Dendritic cell treated with granulocyte-macrophage colony-stimulating factor and Interleukin-4, amounts not matched to agents 40 ng/mL and 50 ng/mL, for 4 days (primary cell): Measurements from ENCODE around the gene LAMA5.
A peak's percentile ranks its signal among the peaks of the same experiment; 100 is the strongest.

Source experiments
- H3K27ac Mint-ChIP-seq: one replicate; pipeline ENCODE4 v1.8.0; 2022; ENCODE audit warnings: mild to moderate bottlenecking, mixed read lengths
- H3K27me3 Mint-ChIP-seq: one replicate; pipeline ENCODE4 v1.8.0; 2022; ENCODE audit warnings: mild to moderate bottlenecking, mixed read lengths
- H3K36me3 Mint-ChIP-seq: one replicate; pipeline ENCODE4 v1.8.0; 2022; ENCODE audit warnings: low read depth, mixed read lengths
- H3K4me1 Mint-ChIP-seq: one replicate; pipeline ENCODE4 v1.8.0; 2022; ENCODE audit warnings: low read depth, mixed read lengths
- H3K4me3 Mint-ChIP-seq: one replicate; pipeline ENCODE4 v1.8.0; 2022; ENCODE audit warnings: mild to moderate bottlenecking, moderate library complexity, mixed read lengths
- H3K9me3 Mint-ChIP-seq: one replicate; pipeline ENCODE4 v1.8.0; 2022; ENCODE audit warnings: mixed read lengths
- intact Hi-C: fragments of 100-400 bp; cut with micrococcal nuclease; formaldehyde crosslinking; loops from one replicate; pipeline ENCODE4 v1.15.0; 2022

Gene LAMA5

DNA sequence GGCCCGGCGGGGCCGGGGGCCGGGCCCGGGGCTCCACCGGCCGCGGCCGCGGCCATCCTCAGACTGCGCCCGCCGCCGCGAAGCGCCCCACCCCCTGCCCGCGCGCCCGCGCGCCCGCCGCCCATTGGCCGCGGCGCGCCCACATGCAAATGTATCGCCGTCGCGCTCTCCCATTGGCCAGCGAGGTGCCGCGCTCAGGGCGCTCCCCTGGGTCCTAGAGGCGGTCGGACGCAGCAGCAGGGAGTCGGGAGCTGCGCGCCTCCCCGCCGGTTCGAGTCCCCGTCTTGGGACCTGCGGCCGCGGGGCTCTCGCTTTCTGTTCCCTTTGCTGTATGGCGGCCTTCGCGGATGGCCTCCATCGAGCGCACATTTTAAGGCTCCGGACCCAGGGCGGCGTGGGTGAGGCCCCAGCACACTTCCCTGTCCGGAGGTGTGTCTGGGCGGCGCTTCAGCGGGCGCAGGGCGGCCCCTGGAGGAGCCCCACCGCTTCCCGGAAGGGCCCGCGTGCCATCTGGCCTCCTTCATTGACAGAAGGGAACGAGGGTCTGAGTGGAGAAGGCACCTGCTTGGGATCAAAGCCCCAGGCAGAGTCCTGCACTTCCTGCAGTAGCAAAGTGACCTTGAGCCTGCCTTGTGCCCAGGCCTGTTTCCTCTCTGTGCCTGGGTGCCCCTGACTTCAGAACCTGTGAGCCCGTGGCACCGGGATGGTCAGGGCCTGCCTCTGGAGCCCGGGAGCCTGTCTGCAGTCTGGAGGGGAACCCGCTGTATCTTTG is 40.3 kb upstream of the LAMA5 start, which contains the start of gene CABLES2:
Gene CABLES2, minus strand, starts transcription at position 65 of the 772 bp plus-strand sequence. Its CDS starts 9 bp downstream, at position 56.
- intact Hi-C loops: no loop called here
- peaks cover 18% of the 10 kb centered on the region for H3K27me3 Mint-ChIP-seq
- H3K36me3 Mint-ChIP-seq: peaks cover 11% of the 10 kb centered on the region
- H3K9me3 Mint-ChIP-seq: no peaks in the 10 kb centered on the region
- peaks cover 37% of the 10 kb centered on the region for H3K4me1 Mint-ChIP-seq
- peak within 1 kb of the TSS; percentile 81 for H3K4me3 Mint-ChIP-seq
- H3K27ac Mint-ChIP-seq: peak within 1 kb of the TSS; percentile 89

DNA sequence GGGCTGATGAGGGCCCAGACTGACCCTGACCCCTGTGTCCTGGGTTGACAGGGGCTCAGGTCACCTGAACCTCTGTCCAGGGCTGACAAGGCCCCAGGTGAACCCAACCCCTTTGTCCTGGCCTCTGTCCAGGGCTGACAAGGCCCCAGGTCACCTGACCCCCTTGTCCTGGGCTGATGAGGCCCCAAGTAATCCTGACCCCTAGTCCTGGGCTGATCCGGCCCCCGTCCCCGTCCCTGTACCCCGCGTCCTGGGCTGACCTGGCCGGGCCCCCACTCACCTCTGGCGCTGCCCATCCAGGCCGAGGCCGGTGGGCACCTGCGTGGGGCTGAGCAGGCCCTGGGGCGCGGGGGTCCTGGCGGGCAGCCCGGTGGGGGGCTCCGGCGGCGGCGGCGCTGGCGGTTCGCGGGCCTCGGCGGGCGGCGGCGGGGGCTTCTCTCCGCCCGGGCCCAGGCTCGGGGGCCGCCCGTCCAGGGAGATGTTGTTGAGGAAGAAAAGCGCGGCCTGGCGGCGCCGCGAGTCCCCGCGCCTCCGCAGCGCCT is 39.6 kb upstream of the LAMA5 start:
- Mint-ChIP-seq H3K27me3 (peaks cover 18% of the 10 kb centered on the region), H3K36me3 (peaks cover 18% of the 10 kb centered on the region), H3K4me3 (peak overlapping the region; percentile 70), H3K27ac (no peak overlapping the region), H3K4me1 (peaks cover 37% of the 10 kb centered on the region), H3K9me3 (no peaks in the 10 kb centered on the region)
- intact Hi-C loops: no loop called here

DNA sequence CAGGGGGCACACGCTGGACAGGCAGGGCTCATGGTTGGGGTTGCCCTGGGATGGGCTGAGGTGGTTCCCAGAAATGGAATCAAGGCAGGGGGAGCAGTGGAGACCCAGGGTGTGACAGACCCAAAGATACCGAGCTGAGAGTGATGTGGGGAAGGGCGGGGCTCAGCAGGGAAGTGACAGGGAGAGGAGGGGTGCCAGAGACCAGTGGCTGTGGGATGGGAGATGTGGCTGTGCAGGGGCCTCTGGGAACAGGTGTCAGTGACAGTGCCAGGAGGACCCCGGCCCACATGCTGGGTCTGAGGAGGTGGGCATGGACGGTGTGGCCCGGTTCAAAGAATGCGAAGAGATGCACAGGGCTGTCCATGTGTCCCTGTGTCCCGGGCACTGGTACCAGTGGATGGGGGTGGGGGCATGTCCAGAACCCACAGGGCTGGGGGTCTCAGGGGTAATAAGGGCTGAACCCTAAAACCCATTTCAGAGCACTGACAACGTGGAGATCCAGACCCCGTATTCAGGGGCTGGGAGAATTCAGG is 38.9 kb upstream of the LAMA5 start:
- Mint-ChIP-seq H3K9me3 (no peaks in the 10 kb centered on the region), H3K27ac (peak overlapping the region; percentile 17), H3K27me3 (peaks cover 18% of the 10 kb centered on the region), H3K4me1 (peaks cover 37% of the 10 kb centered on the region), H3K4me3 (peak overlapping the region; percentile 70), H3K36me3 (peaks cover 25% of the 10 kb centered on the region)
- intact Hi-C loops: no loop called here

DNA sequence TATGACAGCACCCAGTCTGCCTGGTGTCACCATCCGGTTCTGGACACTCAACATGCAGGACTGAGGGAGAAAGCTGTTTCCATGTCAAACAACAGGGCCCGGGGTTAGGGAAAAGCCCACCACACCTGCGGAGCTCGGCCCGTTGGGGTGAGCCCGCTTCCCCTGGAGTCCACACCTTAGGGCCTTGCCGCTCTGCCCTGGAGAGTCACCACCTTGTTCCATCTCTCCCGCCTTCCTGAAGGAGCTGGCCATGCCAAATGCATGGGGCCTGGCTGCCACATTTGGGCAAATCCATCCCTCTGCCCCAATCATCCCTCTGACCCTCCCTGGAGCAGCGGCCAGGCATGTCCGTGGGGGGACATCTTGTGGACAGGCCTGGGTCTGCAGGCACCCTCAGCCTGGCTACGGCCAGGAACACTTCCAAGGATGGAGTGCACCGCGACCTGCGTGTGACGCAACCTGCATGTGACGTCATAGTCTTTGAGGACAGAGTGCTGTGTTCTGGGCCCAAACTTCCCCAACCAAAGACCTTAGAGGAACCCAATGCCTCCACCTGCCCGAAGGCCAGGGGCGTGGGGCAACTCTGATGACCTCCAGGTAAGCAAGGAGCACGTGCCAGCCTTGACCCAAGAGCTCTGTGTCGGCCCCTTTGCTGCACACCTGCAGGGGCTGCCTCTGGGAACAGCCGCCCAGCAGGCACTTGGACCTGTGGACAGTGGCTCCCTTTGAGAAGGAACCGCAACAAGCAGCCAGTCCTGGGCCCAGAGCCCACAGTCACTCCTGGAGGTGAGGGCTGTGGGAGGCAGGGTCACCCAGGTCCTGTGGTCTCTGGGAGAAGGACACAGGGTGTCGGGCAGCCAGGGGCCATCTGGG is 38.2 kb upstream of the LAMA5 start:
- Mint-ChIP-seq H3K27ac (peak overlapping the region; percentile 17), H3K4me1 (peaks cover 34% of the 10 kb centered on the region), H3K36me3 (peaks cover 32% of the 10 kb centered on the region), H3K27me3 (peaks cover 14% of the 10 kb centered on the region), H3K4me3 (peak overlapping the region; percentile 70), H3K9me3 (no peaks in the 10 kb centered on the region)
- intact Hi-C loops: no loop called here

DNA sequence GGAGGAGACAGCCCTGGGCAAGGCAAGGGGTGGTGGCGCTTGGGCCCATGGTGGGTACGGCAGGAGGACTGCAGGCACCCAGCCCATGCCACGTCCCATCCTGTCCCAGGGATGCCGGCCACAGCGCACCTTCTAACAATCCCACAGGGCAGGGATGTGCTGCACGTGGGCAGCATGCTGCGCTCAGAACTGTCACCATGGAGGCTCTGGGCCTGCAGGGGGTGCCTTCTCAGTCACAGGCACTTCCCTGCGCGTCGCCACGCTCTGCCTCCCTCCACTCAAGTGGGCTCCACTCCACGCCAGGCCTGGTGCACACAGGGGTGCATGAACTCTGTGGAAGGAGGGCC is 37.6 kb upstream of the LAMA5 start:
- Mint-ChIP-seq H3K27ac (no peak overlapping the region), H3K9me3 (no peaks in the 10 kb centered on the region), H3K4me3 (no peak overlapping the region), H3K4me1 (peaks cover 27% of the 10 kb centered on the region), H3K27me3 (peaks cover 9% of the 10 kb centered on the region), H3K36me3 (peaks cover 38% of the 10 kb centered on the region)
- intact Hi-C loops: no loop called here

DNA sequence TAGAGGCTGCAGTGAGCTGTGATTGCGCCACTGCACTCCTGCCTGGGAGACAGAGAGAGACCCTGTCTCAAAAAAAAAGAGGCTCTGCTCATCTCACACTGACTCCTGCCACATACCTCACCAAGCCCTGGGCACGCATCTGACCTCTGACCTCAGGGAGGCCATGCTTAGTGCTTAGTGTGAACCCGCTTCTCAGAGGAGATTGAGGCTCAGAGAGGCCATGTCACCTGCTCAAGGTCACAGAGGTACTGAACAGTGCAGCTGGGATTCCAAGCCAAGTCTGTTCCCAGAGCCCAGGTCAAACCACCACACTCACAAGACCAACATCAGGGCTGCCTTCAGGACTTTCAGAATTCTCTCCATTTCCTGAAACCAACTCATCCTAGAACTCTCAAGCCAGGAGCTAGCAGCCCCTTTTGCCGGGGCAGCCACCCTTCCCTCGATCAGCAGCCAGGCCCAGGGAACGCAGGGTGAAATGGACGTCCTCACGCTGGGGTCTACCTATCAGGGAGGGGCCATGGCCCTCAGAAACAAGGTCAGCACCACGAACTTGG is 37.1 kb upstream of the LAMA5 start:
- peaks cover 4% of the 10 kb centered on the region for H3K27me3 Mint-ChIP-seq
- peaks cover 22% of the 10 kb centered on the region for H3K4me1 Mint-ChIP-seq
- H3K36me3 Mint-ChIP-seq: peaks cover 39% of the 10 kb centered on the region
- no peak overlapping the region for H3K27ac Mint-ChIP-seq
- H3K9me3 Mint-ChIP-seq: no peaks in the 10 kb centered on the region
- no peak overlapping the region for H3K4me3 Mint-ChIP-seq
- intact Hi-C loops: no loop called here

DNA sequence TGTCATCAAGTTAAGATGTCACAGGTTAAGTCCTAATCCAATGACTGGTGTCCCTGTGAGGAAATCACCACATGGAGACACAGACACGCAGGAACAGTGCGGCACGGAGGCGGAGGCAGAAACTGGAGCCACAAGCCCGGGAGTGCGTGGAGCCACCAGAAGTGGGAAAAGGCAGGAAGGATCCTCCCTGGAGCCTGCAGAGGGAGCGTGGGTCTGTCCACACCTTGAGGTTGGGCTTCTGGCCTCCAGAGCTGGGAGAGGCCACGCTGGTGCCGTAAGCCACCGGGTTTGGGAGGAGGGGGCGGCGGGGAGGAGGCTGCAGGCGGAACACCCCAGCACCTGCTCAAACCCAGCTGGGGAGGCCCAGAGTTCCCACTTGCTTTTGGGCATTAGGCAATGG is 36.2 kb upstream of the LAMA5 start:
- peaks cover 1% of the 10 kb centered on the region for H3K9me3 Mint-ChIP-seq
- H3K27me3 Mint-ChIP-seq: no peaks in the 10 kb centered on the region
- no peak overlapping the region for H3K4me3 Mint-ChIP-seq
- peaks cover 22% of the 10 kb centered on the region for H3K4me1 Mint-ChIP-seq
- intact Hi-C loops: no loop called here
- peaks cover 41% of the 10 kb centered on the region for H3K36me3 Mint-ChIP-seq
- no peak overlapping the region for H3K27ac Mint-ChIP-seq

DNA sequence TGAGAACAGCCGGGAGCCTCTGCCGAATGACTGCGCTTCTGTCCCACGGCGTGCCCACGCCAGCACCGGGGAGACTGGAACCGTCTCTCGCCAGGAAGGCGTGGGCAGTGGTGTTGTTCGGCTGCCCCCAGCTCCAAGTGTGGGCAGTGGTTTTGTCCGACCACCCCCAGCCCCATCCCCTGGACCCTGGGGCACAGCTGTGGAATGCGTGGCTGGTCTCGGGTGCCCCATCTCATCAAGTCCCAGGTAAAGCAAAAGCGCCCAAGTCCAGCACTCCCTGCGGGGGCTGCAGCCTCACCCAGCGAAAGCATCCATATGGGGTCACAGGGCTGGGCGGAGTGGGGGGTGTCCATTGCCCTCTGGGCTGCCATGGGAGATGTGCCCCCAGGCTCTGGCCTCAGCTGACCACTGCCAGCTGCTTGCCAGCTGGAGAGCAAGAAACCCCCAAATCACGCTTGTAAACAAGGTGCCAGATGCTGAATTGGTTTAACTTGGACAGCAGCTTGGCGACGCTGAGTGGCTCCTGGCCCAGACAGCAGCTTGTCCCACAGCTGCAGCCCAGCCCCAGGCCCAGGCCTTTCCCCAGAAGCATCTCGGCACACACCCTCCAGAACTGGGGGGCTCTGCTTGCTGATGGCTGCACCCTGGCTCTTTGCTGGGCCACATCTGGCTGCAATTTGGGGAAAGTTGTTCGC is 35.5 kb upstream of the LAMA5 start:
- H3K4me1 Mint-ChIP-seq: peaks cover 22% of the 10 kb centered on the region
- intact Hi-C loops: no loop called here

DNA sequence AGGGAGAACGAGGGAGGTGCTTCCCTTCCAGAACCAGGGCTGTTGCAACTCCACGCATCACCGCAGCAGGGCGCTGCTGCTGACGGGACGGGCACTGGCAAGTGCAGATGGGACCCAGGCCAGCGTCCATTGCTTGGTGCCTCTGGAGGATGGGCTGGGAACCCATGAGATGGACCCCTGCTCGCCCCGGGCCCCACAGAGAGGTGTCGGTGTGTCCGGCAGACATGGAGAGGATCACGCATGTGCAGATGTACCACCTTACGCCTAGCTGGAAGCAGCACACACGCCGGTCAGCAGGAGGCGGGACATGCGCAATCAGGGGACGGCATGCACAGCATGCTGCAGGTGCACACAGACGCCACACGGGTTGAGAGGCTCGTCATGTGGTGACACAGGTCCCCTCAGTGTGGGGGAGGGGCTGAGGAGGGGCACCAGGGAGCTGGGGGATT is 34.2 kb upstream of the LAMA5 start:
- H3K27me3 Mint-ChIP-seq: no peaks in the 10 kb centered on the region
- peaks cover 9% of the 10 kb centered on the region for H3K9me3 Mint-ChIP-seq
- intact Hi-C loops: no loop called here
- H3K4me3 Mint-ChIP-seq: no peak overlapping the region
- H3K4me1 Mint-ChIP-seq: peaks cover 21% of the 10 kb centered on the region
- H3K27ac Mint-ChIP-seq: no peak overlapping the region
- peaks cover 59% of the 10 kb centered on the region for H3K36me3 Mint-ChIP-seq

More for the DNA sequence above, 35.5 kb upstream of the LAMA5 start:
- Mint-ChIP-seq H3K27me3 (no peaks in the 10 kb centered on the region), H3K36me3 (peaks cover 49% of the 10 kb centered on the region), H3K9me3 (peaks cover 9% of the 10 kb centered on the region), H3K27ac (no peak overlapping the region), H3K4me3 (no peak overlapping the region)

DNA sequence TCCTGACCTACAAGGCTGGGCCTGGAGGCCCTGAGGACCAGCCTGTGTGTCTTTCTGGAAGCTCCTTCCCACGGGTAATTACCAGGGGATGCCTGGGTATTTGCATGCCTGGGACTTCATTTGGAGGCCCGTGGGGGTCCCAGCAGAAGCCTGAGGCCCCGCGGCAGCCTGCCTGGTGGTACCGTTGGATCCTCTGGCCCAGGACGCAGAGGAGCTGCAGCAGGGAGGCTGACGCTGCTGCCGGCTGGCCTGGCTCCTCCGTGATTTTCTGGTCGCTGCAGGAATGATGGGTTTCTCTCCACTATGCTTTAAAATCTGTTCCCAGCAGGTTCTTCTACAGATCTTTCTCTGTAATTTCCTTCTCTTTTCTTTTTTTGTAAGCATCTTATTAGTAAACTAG is 33.4 kb upstream of the LAMA5 start:
- peaks cover 13% of the 10 kb centered on the region for H3K4me1 Mint-ChIP-seq
- H3K4me3 Mint-ChIP-seq: no peak overlapping the region
- peaks cover 67% of the 10 kb centered on the region for H3K36me3 Mint-ChIP-seq
- H3K27ac Mint-ChIP-seq: no peak overlapping the region
- peaks cover 9% of the 10 kb centered on the region for H3K9me3 Mint-ChIP-seq
- intact Hi-C loops: no loop called here
- no peaks in the 10 kb centered on the region for H3K27me3 Mint-ChIP-seq

DNA sequence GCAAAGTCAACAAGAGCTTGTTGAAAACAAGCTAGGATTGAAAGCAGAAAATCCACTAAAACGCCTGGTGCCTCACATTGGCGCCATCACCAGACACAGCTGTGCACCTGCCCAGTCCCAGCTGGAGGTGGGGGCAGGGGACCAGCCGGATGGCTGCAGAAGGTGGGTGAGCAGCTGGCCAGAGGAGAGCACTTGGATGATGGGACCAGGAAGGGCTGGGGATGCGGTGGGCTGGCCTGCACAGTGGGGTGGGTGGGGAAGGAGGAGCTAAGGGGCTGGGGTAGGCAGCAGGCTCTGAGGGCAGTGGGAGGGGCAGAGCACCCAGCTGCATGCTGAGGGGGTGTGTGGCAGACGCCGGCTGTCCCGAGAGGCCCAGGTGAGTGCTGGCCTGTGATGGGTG is 32.9 kb upstream of the LAMA5 start:
- Mint-ChIP-seq H3K4me1 (peaks cover 7% of the 10 kb centered on the region), H3K9me3 (peaks cover 9% of the 10 kb centered on the region), H3K27me3 (no peaks in the 10 kb centered on the region), H3K4me3 (no peak overlapping the region), H3K36me3 (peaks cover 72% of the 10 kb centered on the region), H3K27ac (no peak overlapping the region)
- intact Hi-C loops: no loop called here

DNA sequence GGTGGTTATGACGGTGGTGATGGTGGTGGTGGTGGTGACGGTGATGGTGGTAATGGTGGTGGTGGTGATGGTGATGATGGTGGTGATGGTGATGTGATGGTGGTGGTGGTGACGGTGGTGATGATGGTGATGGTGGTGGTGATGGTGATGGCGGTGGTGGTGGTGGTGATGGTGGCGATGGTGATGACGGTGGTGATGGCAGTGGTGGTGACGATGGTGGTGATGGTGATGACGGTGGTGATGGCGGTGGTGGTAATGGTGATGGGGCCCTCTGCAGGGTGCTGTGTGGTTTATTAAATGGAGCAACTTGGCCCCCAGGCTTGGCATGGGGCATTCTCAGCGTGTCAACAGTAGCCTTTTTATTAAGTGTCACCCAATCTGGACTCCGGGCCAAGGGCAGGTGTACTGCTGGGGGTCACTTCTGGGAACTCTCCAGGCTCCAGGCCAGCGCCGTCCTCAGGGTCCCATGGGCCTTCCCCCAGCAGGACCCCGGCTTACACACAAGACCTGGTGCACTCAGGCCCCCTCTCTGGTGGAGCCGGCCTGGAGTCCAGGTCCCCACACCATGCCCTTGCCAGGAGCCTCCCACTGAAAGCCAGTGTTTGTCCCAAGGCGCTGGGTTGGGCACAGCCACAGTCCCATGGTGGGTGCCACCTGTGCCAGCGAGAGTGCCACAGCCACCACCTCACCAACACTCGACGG is 31.2 kb upstream of the LAMA5 start:
- Mint-ChIP-seq H3K27ac (no peak overlapping the region), H3K4me3 (no peak overlapping the region), H3K27me3 (no peaks in the 10 kb centered on the region), H3K9me3 (peaks cover 9% of the 10 kb centered on the region), H3K4me1 (no peaks in the 10 kb centered on the region), H3K36me3 (peaks cover 87% of the 10 kb centered on the region)
- intact Hi-C loops: no loop called here
